ENCODE results near the gene ROR2. TPM values are rescaled to one million over a fixed set of nuclear protein-coding genes. Genes with fewer than 3 reads are reported as not detected.

Gene ROR2
- total RNA-seq, 4 donors from 2014 or later, result 6.3 to 32.2 (median 15.1) TPM

DNA sequence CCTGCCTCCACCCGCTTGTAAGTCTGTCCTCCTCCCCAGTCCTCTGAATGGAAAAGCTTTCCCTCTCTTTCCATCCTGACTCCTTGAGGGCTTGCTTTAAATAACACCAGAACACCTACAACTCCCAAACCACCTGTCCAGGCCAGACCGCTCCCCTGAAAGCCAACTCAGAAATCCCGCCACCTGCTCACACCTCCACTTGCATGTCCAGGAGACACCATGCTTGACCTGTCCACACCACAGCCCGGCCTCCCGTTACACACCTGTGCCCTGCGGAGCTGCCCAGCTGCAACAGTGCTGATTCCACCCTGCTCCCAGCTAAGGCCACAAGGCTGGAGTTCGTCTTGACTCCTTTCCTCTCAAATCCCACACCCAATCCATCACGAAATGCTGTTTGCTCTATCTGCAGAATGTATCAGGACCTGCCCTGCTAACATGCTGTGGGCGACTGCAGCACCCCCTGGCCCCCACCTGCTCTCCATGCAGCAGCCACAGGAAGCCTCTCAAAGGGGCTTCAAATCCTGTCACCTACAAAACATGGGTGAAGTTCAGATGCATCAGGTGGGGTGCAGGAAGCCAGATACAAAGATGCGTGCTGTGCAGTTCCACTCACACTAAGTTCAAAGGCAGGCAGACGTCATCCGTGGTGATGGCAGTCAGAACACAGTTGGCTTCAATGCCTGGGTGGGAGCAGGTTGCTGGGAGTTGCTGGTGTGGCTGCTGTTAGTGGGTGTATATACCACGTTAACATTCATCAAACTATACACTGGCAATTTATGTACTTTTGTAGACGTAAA is 166.0 kb downstream of the ROR2 start:
- TF ChIP-seq CTCF (IDR thresholded peaks at IDR 0.05), result no peak
- DNase-seq (ENCODE audit: low spot score) (peak; percentile 20), ATAC-seq (ENCODE audit: low FRiP score) (no peak)

DNA sequence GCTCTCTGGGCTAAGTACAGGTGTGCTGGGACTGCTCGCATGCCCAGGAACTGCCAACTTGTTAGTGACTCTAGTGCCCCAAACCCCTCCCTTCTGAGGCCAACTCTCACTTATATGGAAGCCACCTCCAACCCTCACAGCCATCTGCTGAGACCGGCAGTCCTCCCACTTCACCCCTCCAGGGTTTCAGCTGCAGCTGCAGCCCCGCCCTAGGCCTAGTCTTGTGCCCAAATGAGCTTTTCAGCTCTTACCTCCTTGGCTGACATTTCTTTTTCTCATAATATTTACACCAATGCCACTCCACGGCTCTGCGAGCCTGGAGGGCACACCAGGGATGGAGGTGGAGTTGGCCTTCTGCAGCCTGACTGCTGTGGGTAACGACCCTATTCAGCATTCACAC is 166.6 kb downstream of the ROR2 start:
- no peak for DNase-seq (ENCODE audit: low spot score)

DNA sequence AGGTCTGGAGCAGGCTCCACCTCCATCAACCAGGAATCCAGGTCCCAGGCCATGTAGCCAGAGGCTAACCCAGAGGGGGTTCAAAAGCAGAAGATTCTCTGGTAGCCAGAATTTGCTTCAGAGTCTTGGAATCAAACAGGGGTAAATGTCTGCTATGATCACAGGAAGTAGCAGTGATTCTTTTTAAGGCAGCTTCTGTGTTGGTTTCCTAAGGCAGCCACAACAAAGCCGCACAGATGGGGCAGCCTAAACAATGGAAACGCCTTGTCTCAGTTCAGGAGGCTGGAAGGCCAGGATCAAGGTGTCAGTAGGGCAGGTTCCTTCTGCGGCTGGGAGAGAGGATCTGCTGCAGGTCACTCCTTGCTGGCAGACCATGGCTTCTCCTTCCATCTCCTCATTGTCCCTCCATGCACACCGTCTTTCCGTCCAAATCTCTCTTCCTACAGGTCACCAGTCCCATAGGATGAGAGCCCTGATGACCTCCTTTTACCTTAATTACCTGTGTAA is 167.3 kb downstream of the ROR2 start:
- DNase-seq (ENCODE audit: low spot score), result no peak
- TF ChIP-seq CTCF (IDR thresholded peaks at IDR 0.05), result no peak
- no peak for ATAC-seq (ENCODE audit: low FRiP score)

More for the DNA sequence above, 166.6 kb downstream of the ROR2 start:
- TF ChIP-seq CTCF (IDR thresholded peaks at IDR 0.05), result no peak
- ATAC-seq (ENCODE audit: low FRiP score), result no peak

DNA sequence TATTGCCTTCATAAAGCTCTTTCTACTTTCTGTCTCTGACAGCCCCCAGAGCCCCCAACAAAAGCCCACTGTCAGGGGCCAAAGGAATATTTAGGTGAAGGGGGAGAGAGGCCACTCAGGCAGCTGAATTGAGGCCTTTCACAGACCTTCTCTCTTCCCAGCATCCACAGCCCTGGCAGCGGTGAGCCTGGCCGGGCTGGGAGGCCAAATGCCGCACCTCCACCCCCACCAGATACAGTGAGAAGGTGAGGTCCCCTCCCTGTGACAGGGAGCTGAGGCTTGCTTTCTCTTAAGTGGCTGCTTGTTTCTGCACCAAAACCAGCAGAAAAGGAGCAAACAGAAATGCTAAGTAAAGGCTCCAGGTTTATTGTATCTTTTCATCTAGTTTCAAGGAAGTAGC is 168.1 kb downstream of the ROR2 start:
- DNase-seq (ENCODE audit: low spot score) (no peak), ATAC-seq (ENCODE audit: low FRiP score) (no peak)
- TF ChIP-seq CTCF (IDR thresholded peaks at IDR 0.05), result no peak

DNA sequence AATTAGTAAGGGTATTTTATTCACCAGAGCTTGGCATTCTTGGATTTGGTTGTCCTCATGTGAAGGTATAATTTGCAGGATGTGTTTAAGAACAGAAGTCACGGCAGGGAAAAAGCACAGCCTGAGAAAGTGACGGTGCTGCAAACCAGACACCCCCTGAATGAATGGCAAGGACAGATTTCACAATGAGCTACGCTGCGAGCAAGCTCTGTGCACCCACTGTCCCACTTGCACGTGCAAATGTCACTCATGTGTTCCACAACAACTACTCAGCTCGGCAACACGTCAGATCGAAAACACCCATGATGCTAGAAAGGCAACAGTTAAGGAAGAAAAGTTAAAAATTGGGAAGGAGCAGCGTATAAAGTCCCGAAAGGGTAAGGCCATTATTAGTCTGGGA is 168.9 kb downstream of the ROR2 start:
- ATAC-seq (ENCODE audit: low FRiP score) (no peak), DNase-seq (ENCODE audit: low spot score) (no peak)
- TF ChIP-seq CTCF (IDR thresholded peaks at IDR 0.05), result no peak

DNA sequence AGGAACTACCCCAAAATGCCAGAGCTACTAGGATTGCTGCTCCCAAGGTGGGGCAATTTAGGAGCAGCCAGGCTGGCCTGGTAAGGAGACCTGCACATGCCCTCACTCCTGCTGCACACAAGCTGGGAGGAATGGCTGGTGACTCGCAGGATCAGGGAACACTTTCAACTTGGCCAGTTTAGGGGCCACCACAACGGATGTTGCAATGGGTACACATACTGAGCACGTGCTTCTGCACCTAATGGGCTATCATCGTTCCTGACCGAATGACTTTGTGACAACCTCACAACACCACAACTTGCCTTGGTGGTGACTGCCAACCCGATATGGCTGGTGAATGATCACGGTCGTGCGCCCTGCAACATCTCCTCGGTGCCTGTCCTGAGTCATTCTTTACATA is 172.0 kb downstream of the ROR2 start:
- ATAC-seq (ENCODE audit: low FRiP score) (no peak), DNase-seq (ENCODE audit: low spot score) (no peak)
- TF ChIP-seq CTCF (IDR thresholded peaks at IDR 0.05), result no peak

DNA sequence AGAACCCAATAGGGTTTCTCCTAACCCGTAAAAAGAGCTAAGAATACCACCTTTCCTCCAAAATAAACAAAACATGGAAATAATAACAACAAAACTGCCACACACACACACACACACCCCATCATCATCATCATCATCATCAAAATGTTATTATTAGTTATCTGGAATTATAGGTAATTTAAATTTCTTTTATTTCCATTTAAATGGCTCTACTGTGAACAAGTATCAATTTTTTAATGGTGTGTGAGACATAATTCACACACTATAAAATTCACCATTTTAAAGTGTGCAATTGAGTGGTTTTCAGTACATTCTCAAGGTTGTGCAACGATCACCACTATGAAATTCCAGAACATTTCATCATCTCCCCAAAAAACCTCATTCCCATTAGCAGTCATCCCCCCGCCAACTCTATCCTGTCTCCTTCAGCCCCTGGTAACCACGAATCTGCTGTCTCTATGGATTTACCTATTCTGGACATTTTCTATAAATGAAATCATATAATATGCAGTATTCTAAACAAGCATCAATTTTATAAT is 172.7 kb downstream of the ROR2 start:
- peak; percentile 34 for ATAC-seq (ENCODE audit: low FRiP score)
- DNase-seq (ENCODE audit: low spot score), result no peak
- TF ChIP-seq CTCF (IDR thresholded peaks at IDR 0.05), result no peak

Measured in omental fat pad (tissue), 4 donors.